Mesendoderm (in vitro differentiated cells): ENCODE measurements around the gene CFAP221.

Experiments
- DNase-seq: peaks from one replicate; pipeline ENCODE4 v3.0.0; 2013
- H2AK5ac ChIP-seq: 2 replicates; pipeline ENCODE4 v1.6.1; 2013; ENCODE audit warnings: low read length, inconsistent platforms
- H2BK120ac ChIP-seq: 2 replicates; pipeline ENCODE4 v1.6.1; 2013; ENCODE audit warnings: low read depth, mild to moderate bottlenecking, low read length, moderate library complexity, mixed read lengths
- H2BK15ac ChIP-seq: replicated peaks from 2 replicates; pipeline ENCODE4 v1.6.1; 2013; ENCODE audit warnings: low read depth, mild to moderate bottlenecking, moderate library complexity
- H2BK5ac ChIP-seq: 2 replicates; pipeline ENCODE4 v1.6.1; 2013; ENCODE audit warnings: low read length, inconsistent platforms
- H3K18ac ChIP-seq: 2 replicates; pipeline ENCODE4 v1.6.1; 2013; ENCODE audit warnings: mild to moderate bottlenecking, low read length, mixed read lengths
- H3K23ac ChIP-seq: one replicate; pipeline ENCODE4 v1.6.1; 2013; ENCODE audit warnings: low read length
- H3K27ac ChIP-seq: 2 replicates; pipeline ENCODE4 v1.5.1; 2013; ENCODE audit warnings: low read depth, mild to moderate bottlenecking, inconsistent platforms, low read length, moderate library complexity
- H3K27me3 ChIP-seq: 2 replicates; pipeline ENCODE4 v1.6.1; 2013; ENCODE audit warnings: low read length, control low read depth, mild to moderate bottlenecking, inconsistent platforms; ENCODE audit not compliant: insufficient read depth, poor library complexity
- H3K36me3 ChIP-seq: 2 replicates; pipeline ENCODE4 v1.6.1; 2013; ENCODE audit warnings: low read length, inconsistent platforms; ENCODE audit not compliant: control insufficient read depth, insufficient read depth
- H3K4ac ChIP-seq: one replicate; pipeline ENCODE4 v1.6.1; 2013; ENCODE audit warnings: low read depth, mild to moderate bottlenecking, low read length, moderate library complexity
- H3K4me1 ChIP-seq: 2 replicates; pipeline ENCODE4 v1.6.1; 2013; ENCODE audit warnings: low read depth, low read length, inconsistent platforms; ENCODE audit not compliant: control insufficient read depth
- H3K4me2 ChIP-seq: 2 replicates; pipeline ENCODE4 v1.6.1; 2013; ENCODE audit warnings: low read length
- H3K4me3 ChIP-seq: 2 replicates; pipeline ENCODE4 v1.5.1; 2013; ENCODE audit warnings: mild to moderate bottlenecking, low read length
- H3K56ac ChIP-seq: one replicate; pipeline ENCODE4 v1.6.1; 2013; ENCODE audit warnings: low read length
- H3K79me1 ChIP-seq: 2 replicates; pipeline ENCODE4 v1.6.1; 2013; ENCODE audit warnings: low read length, inconsistent platforms
- H3K79me2 ChIP-seq: 2 replicates; pipeline ENCODE4 v1.6.1; 2013; ENCODE audit warnings: mild to moderate bottlenecking, low read length; ENCODE audit not compliant: control insufficient read depth, insufficient read depth
- H3K9ac ChIP-seq: 2 replicates; pipeline ENCODE4 v1.6.1; 2013; ENCODE audit warnings: low read length, inconsistent platforms
- H4K5ac ChIP-seq: one replicate; pipeline ENCODE4 v1.6.1; 2013; ENCODE audit warnings: low read length
- H4K8ac ChIP-seq: one replicate; pipeline ENCODE4 v1.6.1; 2013; ENCODE audit warnings: low read depth, mild to moderate bottlenecking, control low read depth, low read length, moderate library complexity
- WGBS: extraction: QIAGEN DNeasy Blood & Tissue Kit; methylation state at CpG from one replicate; pipeline ENCODE4 v1.1.7; 2013; ENCODE audit warnings: low lambda C conversion rate, missing lambda C conversion rate; ENCODE audit not compliant: insufficient coverage; ENCODE audit errors: extremely low coverage; 5-methylcytosine and 5-hydroxymethylcytosine counted together

The CFAP221 gene

DNA sequence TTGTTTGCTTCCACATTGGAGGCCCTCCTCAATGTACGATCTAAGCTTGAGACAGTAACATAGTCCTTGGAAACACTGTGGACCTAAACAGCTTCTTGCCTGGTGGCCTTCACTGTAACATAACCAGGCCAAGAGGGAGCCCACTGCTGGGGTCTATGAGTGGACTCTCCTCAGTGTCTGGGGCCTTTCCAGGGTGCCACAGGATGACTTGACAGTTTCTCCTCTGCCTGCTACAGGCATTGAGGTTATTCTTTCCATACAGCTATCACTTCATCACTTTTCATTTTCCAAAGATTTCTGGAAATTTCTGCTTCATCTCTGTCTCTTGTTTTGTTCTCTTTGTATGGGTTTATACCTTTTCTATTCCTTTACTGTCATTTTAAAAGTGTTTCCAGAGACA lies 31.3 kb upstream of the CFAP221 start:
- no peak overlapping the region for H4K5ac ChIP-seq
- no peak overlapping the region for H2BK5ac ChIP-seq
- no peaks in the 10 kb centered on the region for H3K79me1 ChIP-seq
- no peaks in the 10 kb centered on the region for H3K79me2 ChIP-seq
- no peak overlapping the region for H3K4ac ChIP-seq
- no peak overlapping the region for H3K4me2 ChIP-seq
- H3K4me1 ChIP-seq: peaks cover 2% of the 10 kb centered on the region
- no peak overlapping the region for H3K4me3 ChIP-seq
- no peak overlapping the region for H3K56ac ChIP-seq
- WGBS: no CpG with 5 or more reads among the region's 1 CpG
- H4K8ac ChIP-seq: no peak overlapping the region
- no peaks in the 10 kb centered on the region for H3K27me3 ChIP-seq
- no peaks in the 10 kb centered on the region for H3K36me3 ChIP-seq
- H3K18ac ChIP-seq: no peak overlapping the region
- no peak overlapping the region for H2BK15ac ChIP-seq
- H3K27ac ChIP-seq: no peak overlapping the region
- no peak overlapping the region for H3K23ac ChIP-seq
- no peak for DNase-seq
- no peak overlapping the region for H2AK5ac ChIP-seq
- no peak overlapping the region for H2BK120ac ChIP-seq
- H3K9ac ChIP-seq: no peak overlapping the region

- Histone ChIP-seq H3K4me1 (peaks cover 2% of the 10 kb centered on the region), H3K4me3 (no peak overlapping the region), H3K79me2 (no peaks in the 10 kb centered on the region), H2BK5ac (no peak overlapping the region), H2BK15ac (no peak overlapping the region), H3K4me2 (no peak overlapping the region), H3K9ac (no peak overlapping the region), H2AK5ac (no peak overlapping the region), H3K79me1 (no peaks in the 10 kb centered on the region), H3K56ac (no peak overlapping the region), H3K23ac (no peak overlapping the region), H2BK120ac (no peak overlapping the region), H4K8ac (no peak overlapping the region), H3K36me3 (no peaks in the 10 kb centered on the region), H3K27me3 (no peaks in the 10 kb centered on the region), H3K4ac (no peak overlapping the region), H3K27ac (no peak overlapping the region), H4K5ac (no peak overlapping the region), H3K18ac (no peak overlapping the region)
- WGBS: no CpG with 5 or more reads among the region's 1 CpG
- DNase-seq: no peak
Observed at GRCh38 chr2:119513832-119514231, 30.4 kb upstream of the CFAP221 start.

GRCh38 chr2:119516121-119516520 lies 28.1 kb upstream of the CFAP221 start:
- no peak overlapping the region for H3K23ac ChIP-seq
- no peaks in the 10 kb centered on the region for H3K36me3 ChIP-seq
- no peak overlapping the region for H3K4me3 ChIP-seq
- H3K4ac ChIP-seq: no peak overlapping the region
- no CpG with 5 or more reads among the region's 2 CpGs for WGBS
- H4K5ac ChIP-seq: no peak overlapping the region
- H3K4me1 ChIP-seq: peaks cover 2% of the 10 kb centered on the region
- H3K79me2 ChIP-seq: no peaks in the 10 kb centered on the region
- no peak overlapping the region for H2BK120ac ChIP-seq
- no peak for DNase-seq
- H3K4me2 ChIP-seq: no peak overlapping the region
- H2BK15ac ChIP-seq: no peak overlapping the region
- no peak overlapping the region for H3K9ac ChIP-seq
- no peak overlapping the region for H3K27ac ChIP-seq
- no peak overlapping the region for H4K8ac ChIP-seq
- H3K56ac ChIP-seq: no peak overlapping the region
- no peaks in the 10 kb centered on the region for H3K79me1 ChIP-seq
- H3K27me3 ChIP-seq: no peaks in the 10 kb centered on the region
- H2AK5ac ChIP-seq: no peak overlapping the region
- no peak overlapping the region for H2BK5ac ChIP-seq
- no peak overlapping the region for H3K18ac ChIP-seq

- Histone ChIP-seq H2BK120ac (no peak overlapping the region), H3K4me1 (peaks cover 2% of the 10 kb centered on the region), H3K23ac (no peak overlapping the region), H3K36me3 (no peaks in the 10 kb centered on the region), H2BK5ac (no peak overlapping the region), H3K79me1 (no peaks in the 10 kb centered on the region), H3K27me3 (peaks cover 1% of the 10 kb centered on the region), H4K8ac (no peak overlapping the region), H3K9ac (no peak overlapping the region), H3K4ac (no peak overlapping the region), H3K56ac (no peak overlapping the region), H2AK5ac (no peak overlapping the region), H3K4me3 (no peak overlapping the region), H2BK15ac (no peak overlapping the region), H4K5ac (no peak overlapping the region), H3K18ac (no peak overlapping the region), H3K4me2 (no peak overlapping the region), H3K79me2 (no peaks in the 10 kb centered on the region), H3K27ac (no peak overlapping the region)
- peak; percentile 77 for DNase-seq
- no CpG with 5 or more reads among the region's 7 CpGs for WGBS
Observed at GRCh38 chr2:119517433-119517832, 26.8 kb upstream of the CFAP221 start.

DNA sequence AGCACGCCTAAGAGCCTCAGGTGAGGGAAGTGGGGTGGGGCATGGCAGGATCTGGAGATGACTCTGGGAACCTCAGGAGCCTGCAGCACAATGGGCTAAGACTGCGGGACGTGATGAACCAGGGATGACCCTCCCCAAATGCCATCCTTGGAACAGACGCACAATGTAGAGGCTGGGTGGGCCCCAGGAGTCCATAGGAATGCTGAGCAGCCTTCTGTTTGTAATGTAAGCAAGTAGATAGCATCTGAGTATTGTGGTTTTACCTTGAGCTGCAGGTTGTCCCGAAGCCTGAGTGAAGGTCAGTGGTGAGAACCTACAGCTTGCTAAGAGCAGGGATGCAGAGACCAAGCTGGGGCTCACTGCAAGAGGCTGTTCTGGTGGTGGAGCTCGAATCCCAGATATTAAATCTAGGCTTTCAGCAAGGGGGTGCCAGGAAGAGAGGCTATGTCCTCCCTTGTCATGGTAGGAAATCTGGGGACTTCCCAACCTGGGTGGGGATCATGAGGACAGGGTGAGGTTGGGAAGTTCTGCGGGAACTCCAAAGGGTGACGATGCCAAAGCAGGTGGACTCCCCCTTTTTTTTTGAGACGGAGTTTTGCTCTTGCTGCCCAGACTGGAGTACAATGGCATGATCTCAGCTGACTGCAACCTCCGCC lies 25.7 kb upstream of the CFAP221 start:
- H3K18ac ChIP-seq: no peak overlapping the region
- H2BK120ac ChIP-seq: no peak overlapping the region
- H3K4me2 ChIP-seq: no peak overlapping the region
- no peaks in the 10 kb centered on the region for H3K79me2 ChIP-seq
- H4K5ac ChIP-seq: no peak overlapping the region
- peaks cover 10% of the 10 kb centered on the region for H3K27me3 ChIP-seq
- H2AK5ac ChIP-seq: no peak overlapping the region
- H2BK5ac ChIP-seq: no peak overlapping the region
- peaks cover 2% of the 10 kb centered on the region for H3K4me1 ChIP-seq
- H3K79me1 ChIP-seq: no peaks in the 10 kb centered on the region
- no CpG with 5 or more reads among the region's 10 CpGs for WGBS
- no peak overlapping the region for H2BK15ac ChIP-seq
- H4K8ac ChIP-seq: no peak overlapping the region
- no peak overlapping the region for H3K4me3 ChIP-seq
- no peak for DNase-seq
- no peaks in the 10 kb centered on the region for H3K36me3 ChIP-seq
- H3K23ac ChIP-seq: no peak overlapping the region
- no peak overlapping the region for H3K4ac ChIP-seq
- H3K56ac ChIP-seq: no peak overlapping the region
- H3K27ac ChIP-seq: no peak overlapping the region
- no peak overlapping the region for H3K9ac ChIP-seq

- Histone ChIP-seq H2BK15ac (no peak overlapping the region), H3K27ac (no peak overlapping the region), H2BK120ac (no peak overlapping the region), H4K5ac (no peak overlapping the region), H3K4me1 (peaks cover 2% of the 10 kb centered on the region), H2BK5ac (no peak overlapping the region), H3K79me1 (no peaks in the 10 kb centered on the region), H3K9ac (no peak overlapping the region), H3K56ac (no peak overlapping the region), H3K4me2 (no peak overlapping the region), H3K4me3 (no peak overlapping the region), H3K79me2 (no peaks in the 10 kb centered on the region), H4K8ac (no peak overlapping the region), H3K36me3 (no peaks in the 10 kb centered on the region), H3K23ac (no peak overlapping the region), H3K4ac (no peak overlapping the region), H3K18ac (no peak overlapping the region), H2AK5ac (no peak overlapping the region), H3K27me3 (peaks cover 15% of the 10 kb centered on the region)
- DNase-seq: no peak
- WGBS: no CpG with 5 or more reads among the region's 10 CpGs
Observed at GRCh38 chr2:119519057-119519408, 25.2 kb upstream of the CFAP221 start.
